ENCODE measurements around the gene TIE1. TPM values are rescaled to one million over a fixed set of nuclear protein-coding genes. Genes with fewer than 3 reads are reported as not detected.

Gene TIE1
- total RNA-seq, 3 donors from 2014 or later (not counting 1 experiment from before 2014, with no cell fraction given): 4.5 to 10.7 (median 6.7) TPM

GRCh38 chr1:43352351-43352705 is 51.5 kb downstream of the TIE1 start:
- no peaks in the 10 kb centered on the region for H3K9me3 Mint-ChIP-seq
- intact Hi-C loops (cut with micrococcal nuclease): no loop called here

GRCh38 chr1:43352881-43353280 is 52.1 kb downstream of the TIE1 start:
- no peaks in the 10 kb centered on the region for H3K27me3 ChIP-seq (ENCODE audit: control insufficient read depth, insufficient read depth, low read length)
- Mint-ChIP-seq H3K9me3 (no peaks in the 10 kb centered on the region), H3K4me1 (peaks cover 8 to 16% of the 10 kb centered on the region in 2 donors), H3K4me3 (no peak overlapping the region), H3K27ac (peak overlapping the region in 1 of 2 donors; percentile 65), H3K36me3 (no peaks in the 10 kb centered on the region), H3K27me3 (ENCODE audit: low read depth in 2 of 2) (no peaks in the 10 kb centered on the region)
- H3K4me3 ChIP-seq (ENCODE audit: low read length): no peak overlapping the region
- 59% methylated on average over 2 of the region's 3 CpGs for WGBS (ENCODE audit: insufficient coverage)
- ATAC-seq (no peak), DNase-seq (no peak)
- TF ChIP-seq CTCF (IDR thresholded peaks at IDR 0.05): no peak
- H3K27ac ChIP-seq (ENCODE audit: low read length): no peak overlapping the region
- peaks cover 7% of the 10 kb centered on the region for H3K4me1 ChIP-seq (ENCODE audit: control insufficient read depth, insufficient read depth, low read length)
- no peaks in the 10 kb centered on the region for H3K36me3 ChIP-seq (ENCODE audit: control insufficient read depth, insufficient read depth, low read length)
- no peaks in the 10 kb centered on the region for H3K9me3 ChIP-seq (ENCODE audit: control insufficient read depth, insufficient read depth, low read length)
- intact Hi-C loops (cut with micrococcal nuclease): no loop called here

More at GRCh38 chr1:43352351-43352705, 51.5 kb downstream of the TIE1 start:
- no peaks in the 10 kb centered on the region for H3K27me3 Mint-ChIP-seq (ENCODE audit: low read depth in 2 of 2)
- no peak for TF ChIP-seq CTCF (IDR thresholded peaks at IDR 0.05)
- no peaks in the 10 kb centered on the region for H3K36me3 Mint-ChIP-seq
- no peak for ATAC-seq
- no peaks in the 10 kb centered on the region for H3K9me3 ChIP-seq (ENCODE audit: control insufficient read depth, insufficient read depth, low read length)
- no peaks in the 10 kb centered on the region for H3K27me3 ChIP-seq (ENCODE audit: control insufficient read depth, insufficient read depth, low read length)
- peaks cover 8 to 12% of the 10 kb centered on the region in 2 donors for H3K4me1 Mint-ChIP-seq
- H3K27ac ChIP-seq (ENCODE audit: low read length): no peak overlapping the region
- no peak for DNase-seq
- H3K36me3 ChIP-seq (ENCODE audit: control insufficient read depth, insufficient read depth, low read length): no peaks in the 10 kb centered on the region
- WGBS (ENCODE audit: insufficient coverage): 97% methylated on average over 2 of the region's 2 CpGs
- H3K4me1 ChIP-seq (ENCODE audit: control insufficient read depth, insufficient read depth, low read length): peaks cover 4% of the 10 kb centered on the region
- no peak overlapping the region for H3K4me3 Mint-ChIP-seq
- H3K4me3 ChIP-seq (ENCODE audit: low read length): no peak overlapping the region
- H3K27ac Mint-ChIP-seq: peak overlapping the region in 1 of 2 donors; percentile 65

- no peak overlapping the region for H3K27ac Mint-ChIP-seq
- intact Hi-C loops (cut with micrococcal nuclease): no loop called here
- no peaks in the 10 kb centered on the region for H3K9me3 Mint-ChIP-seq
Observed at GRCh38 chr1:43354471-43354870, 53.7 kb downstream of the TIE1 start.

More at GRCh38 chr1:43354471-43354870, 53.7 kb downstream of the TIE1 start:
- no peak for TF ChIP-seq CTCF (IDR thresholded peaks at IDR 0.05)
- Mint-ChIP-seq H3K36me3 (no peaks in the 10 kb centered on the region), H3K4me1 (peaks cover 16 to 28% of the 10 kb centered on the region in 2 donors), H3K4me3 (no peak overlapping the region), H3K27me3 (ENCODE audit: low read depth in 2 of 2) (no peaks in the 10 kb centered on the region)
- H3K27me3 ChIP-seq (ENCODE audit: control insufficient read depth, insufficient read depth, low read length): no peaks in the 10 kb centered on the region
- H3K4me1 ChIP-seq (ENCODE audit: control insufficient read depth, insufficient read depth, low read length): peaks cover 19% of the 10 kb centered on the region
- 93% methylated on average over 2 of the region's 2 CpGs for WGBS (ENCODE audit: insufficient coverage)
- H3K27ac ChIP-seq (ENCODE audit: low read length): no peak overlapping the region
- H3K9me3 ChIP-seq (ENCODE audit: control insufficient read depth, insufficient read depth, low read length): no peaks in the 10 kb centered on the region
- no peaks in the 10 kb centered on the region for H3K36me3 ChIP-seq (ENCODE audit: control insufficient read depth, insufficient read depth, low read length)
- no peak for ATAC-seq
- no peak for DNase-seq
- no peak overlapping the region for H3K4me3 ChIP-seq (ENCODE audit: low read length)

All from natural killer cell (primary cell).